Stimulated activated CD8-positive, alpha-beta memory T cell treated with anti-CD3 and anti-CD28 coated beads, Interleukin-15, amount 100 ng/mL, for 24 hours (primary cell): ENCODE measurements around the gene TECTA.
"Not testable (repeated sequence)": the region's sequence is repeated elsewhere in the genome, so short reads cannot be mapped to it uniquely, and the experiment has no call there.

ENCODE experiments used
- DNase-seq: peaks from one replicate; pipeline ENCODE4 v3.0.0-alpha.2; 2020; ENCODE audit warnings: low read depth

Gene TECTA

DNA sequence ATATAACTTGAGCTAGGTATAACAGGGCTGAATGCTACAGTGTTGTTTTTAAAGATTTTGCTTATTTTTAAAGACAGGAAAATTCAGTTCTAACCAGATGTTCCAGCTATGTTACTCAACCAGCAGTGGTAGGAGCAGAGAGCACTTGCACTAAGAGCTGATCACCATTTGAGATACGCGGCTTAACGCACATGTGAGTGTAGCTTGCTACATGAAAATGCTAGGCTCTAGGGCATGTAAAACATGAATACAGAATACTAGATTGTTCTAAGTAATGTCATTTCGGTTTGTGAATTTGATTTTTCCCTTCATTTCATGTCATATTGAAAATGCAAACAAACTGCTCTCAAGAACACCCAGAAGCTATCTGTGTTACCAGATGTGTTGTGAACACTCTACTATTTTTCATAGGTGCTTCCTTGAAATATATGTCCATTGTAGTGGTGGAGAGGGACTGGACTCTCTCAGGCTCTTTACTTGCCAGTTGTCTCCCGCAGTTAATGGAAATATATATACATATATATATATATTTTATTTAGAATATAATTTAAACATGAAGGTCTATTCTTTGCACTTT, 10.8 kb upstream of the TECTA start:
- DNase-seq, result no peak

- DNase-seq, result no peak
Observed at GRCh38 chr11:121091492-121092152, 9.4 kb upstream of the TECTA start.

GRCh38 chr11:121095561-121095960, 5.5 kb upstream of the TECTA start:
- no peak for DNase-seq

- no peak for DNase-seq
Observed at GRCh38 chr11:121099364-121099763, 1.7 kb upstream of the TECTA start.

DNA sequence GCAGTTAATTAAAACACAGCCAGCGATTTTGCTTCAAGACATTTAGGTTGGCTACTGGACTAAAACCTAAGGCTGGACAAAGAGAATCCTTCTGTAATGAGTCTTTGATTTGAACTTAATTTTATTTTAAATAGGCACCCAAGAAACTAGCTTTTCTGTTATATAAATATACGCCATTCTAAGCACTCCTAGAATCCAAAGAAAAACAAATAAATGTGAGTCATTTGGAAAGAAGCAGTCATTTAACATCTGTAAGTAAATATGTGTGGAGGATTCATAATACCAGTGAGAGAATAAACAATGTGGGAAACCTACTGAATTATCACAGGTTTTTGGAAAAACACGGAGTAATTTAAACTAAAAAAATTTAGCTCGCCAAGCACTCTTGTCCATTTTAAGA, 1.2 kb upstream of the TECTA start:
- DNase-seq, result no peak

DNA sequence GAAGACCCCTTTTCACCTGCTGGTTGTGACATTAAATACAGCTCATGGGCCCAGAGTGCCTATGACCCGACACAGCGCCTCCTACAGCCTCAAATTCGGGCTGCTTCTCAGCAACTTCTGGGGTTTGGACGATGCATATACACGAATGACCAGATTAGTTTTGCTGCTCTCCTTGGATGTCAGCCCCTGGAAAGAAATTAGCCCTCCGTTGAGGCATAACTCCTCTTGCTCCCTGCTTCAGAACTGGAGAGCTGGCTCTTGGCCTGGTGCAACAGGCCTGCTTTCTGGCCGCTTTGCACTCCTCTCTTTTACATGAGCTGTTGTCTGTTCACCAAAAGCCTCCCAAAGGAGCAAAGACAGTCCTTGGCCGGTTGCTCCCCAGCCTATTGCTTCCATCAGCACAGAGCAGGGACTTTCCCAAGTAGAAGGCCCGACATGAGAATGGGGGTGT, 3.3 kb downstream of the TECTA start:
- no peak for DNase-seq

DNA sequence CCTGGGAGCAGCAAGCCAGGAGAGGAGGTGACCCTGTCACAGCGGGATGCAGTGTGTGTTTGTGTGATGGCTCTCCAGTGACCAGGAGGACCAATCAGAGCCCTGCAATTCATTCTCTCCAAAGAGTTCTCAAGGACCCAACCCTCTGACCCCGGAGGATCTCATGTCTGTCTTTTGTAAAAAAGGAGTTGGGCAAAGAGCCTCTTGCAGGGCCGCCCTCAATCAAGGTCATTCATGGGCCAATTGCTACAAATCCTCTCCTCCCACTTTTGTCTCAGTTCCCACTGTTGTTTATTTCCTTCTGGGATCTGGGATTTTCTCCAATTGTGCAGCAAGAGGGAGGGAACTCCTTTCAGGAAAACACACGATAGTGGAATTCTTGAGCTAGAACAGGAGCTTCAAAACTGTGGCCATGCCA, 4.0 kb downstream of the TECTA start:
- no peak for DNase-seq

DNA sequence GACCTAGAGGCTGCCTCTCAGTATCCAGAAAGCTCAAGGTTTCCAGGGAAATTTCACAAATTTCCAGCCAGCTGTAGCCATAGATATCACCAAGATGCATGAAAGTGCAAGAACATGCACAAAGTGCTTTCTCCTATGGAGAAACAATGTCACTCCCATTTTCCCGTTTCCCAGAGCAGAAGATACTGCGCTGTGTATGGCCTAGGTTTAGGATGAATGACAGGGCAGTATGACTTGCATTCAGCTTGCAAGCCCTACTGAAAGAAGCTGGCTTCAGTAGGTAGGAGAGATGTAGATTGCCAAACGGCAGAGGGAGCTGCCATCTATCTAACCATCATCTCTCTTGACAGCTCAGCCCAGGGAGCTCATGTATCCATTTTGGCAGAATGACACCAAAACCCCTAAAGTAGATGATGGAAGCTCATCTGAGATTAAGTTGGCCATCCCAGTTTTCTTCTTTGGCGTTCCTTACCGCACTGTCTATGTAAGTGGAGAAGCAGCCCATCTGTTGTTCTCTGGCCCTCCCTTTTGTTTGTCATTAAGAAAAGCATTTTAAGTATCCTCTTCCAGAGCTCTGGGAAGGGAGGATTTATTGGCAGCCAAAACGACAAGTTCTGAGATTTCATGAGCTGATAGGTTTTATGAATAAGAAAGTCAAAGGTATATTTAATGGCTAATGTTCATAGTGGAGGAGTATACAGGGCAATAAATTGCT, 4.6 kb downstream of the TECTA start:
- DNase-seq, result no peak

GRCh38 chr11:121106812-121107211, 5.8 kb downstream of the TECTA start:
- no peak for DNase-seq

GRCh38 chr11:121108413-121108812, 7.4 kb downstream of the TECTA start:
- DNase-seq, result no peak

GRCh38 chr11:121109471-121109870, 8.4 kb downstream of the TECTA start:
- DNase-seq, result no peak

GRCh38 chr11:121109916-121110586, 9.0 kb downstream of the TECTA start:
- no peak for DNase-seq

- no peak for DNase-seq
Observed at GRCh38 chr11:121110871-121111724, 10.1 kb downstream of the TECTA start.

- DNase-seq, result no peak
Observed at GRCh38 chr11:121112498-121113455, 11.7 kb downstream of the TECTA start.

DNA sequence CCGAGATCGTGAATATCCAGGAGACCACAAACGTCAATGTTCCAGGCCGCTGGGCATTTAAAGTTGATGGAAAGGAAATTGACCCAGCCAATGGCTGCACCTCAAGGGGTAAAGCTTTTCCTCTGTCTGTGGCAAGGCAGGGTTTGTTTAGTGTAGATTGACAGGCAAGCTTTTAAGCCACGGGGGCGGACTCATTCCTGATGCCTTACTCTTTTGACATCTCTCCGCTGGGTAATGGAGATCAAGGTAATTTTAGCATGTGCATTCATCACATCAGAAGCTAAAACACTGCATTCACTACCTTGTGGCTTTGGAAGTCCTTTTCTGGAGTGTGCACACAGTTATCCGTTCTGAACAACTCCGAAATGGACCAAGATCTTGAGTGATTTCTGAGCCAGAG, 12.6 kb downstream of the TECTA start:
- DNase-seq, result no peak

DNA sequence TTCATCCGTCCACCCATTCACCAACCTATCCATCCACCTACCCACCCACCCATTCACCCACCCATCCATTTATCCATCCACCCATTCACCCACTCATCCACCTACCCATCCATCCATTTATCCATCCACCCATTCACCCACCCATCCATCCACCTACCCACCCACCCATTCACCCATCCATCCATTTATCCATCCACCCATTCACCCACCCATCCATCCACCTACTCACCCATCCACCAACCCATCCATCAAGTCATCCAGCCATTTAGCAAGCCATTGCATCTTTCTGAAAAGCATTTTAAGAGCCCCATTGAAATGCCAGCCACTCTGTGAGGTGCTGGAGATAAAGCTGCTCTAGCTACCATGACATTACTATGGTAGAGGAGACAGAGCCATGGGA, 14.0 kb downstream of the TECTA start:
- not testable (repeated sequence) for DNase-seq

- DNase-seq, result no peak
Observed at GRCh38 chr11:121117788-121118187, 16.7 kb downstream of the TECTA start.

DNA sequence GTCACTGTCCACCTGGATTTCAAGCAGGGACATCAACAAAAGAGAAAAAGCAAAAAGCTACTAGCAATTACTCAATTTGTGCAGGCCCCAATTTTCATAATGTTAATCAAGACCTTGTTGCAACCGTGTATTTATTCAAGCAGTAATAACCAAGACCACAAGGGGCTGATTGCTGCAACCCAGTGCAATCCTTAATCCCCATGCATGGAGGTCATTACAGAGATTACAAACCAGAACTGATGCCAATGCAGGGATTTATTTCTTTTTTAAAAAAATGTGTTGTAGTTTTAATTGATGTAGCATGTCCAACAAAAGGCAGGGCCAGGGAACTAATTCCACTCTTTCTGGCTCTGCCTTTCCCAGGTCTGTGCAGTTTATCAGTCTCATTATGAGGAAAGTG, 18.4 kb downstream of the TECTA start:
- no peak for DNase-seq

GRCh38 chr11:121122328-121122727, 21.3 kb downstream of the TECTA start:
- no peak for DNase-seq

DNA sequence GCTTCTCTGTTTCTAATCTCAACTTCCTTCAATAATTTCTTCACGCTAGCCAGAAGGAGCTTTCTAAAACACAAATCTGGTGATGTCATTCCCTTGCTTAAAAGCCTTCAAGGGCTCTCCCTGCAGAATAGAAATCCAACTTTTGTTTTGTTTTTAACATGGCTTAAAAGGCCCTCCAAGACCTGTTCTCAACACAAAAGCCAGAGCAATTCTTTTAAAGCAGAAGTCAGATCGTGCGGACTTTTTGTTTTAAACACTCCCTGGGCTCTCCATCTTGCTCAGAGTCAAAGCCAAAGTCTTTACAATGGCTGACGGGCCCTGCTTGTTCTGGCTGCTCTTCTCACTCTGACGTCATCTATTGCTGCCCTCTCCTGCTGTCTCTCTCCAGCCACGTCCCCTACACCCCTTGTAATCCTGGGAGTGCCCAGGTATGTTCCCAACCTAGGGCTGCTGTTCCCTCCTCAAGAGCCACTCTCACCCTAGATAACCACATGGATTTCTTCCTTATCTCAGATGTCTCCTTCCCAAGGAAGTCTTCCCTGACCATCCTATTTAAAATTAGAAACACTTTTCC, 22.5 kb downstream of the TECTA start:
- no peak for DNase-seq
